PC-9 (cell line): Measurements from ENCODE around the gene HHIPL1. TPM values are rescaled to one million over a fixed set of nuclear protein-coding genes. Genes with fewer than 3 reads are reported as not detected.

Experiments
- BruUV-seq: library from RNA; stranded (reverse); fragments of 400-500 nt; replicated peaks from 2 replicates; lab custom pipeline; 2021; lab: Mats Ljungman, UMichigan
- CTCF ChIA-PET: fragments of 300-600 bp; sonication (Branson Sonifier 250); formaldehyde crosslinking; loops from one replicate; lab custom pipeline; 2022; ENCODE audit warnings: antibody characterized with exemption; lab: Charles Lee
- POLR2A ChIA-PET: fragments of 300-600 bp; sonication (Branson Sonifier 250); formaldehyde crosslinking; loops from one replicate; lab custom pipeline; 2022; ENCODE audit warnings: antibody characterized with exemption; ENCODE audit not compliant: unreplicated experiment; lab: Charles Lee
- DNase-seq, 2 experiments: peaks; one replicate each; pipeline versions ENCODE4 v3.0.0 to v3.0.0-alpha.2; 2015 to 2022; ENCODE audit warnings: mixed read lengths in 1 of 2
- H2AFZ ChIP-seq: fragments of 200-600 bp; sonication (generic); 2 replicates; pipeline ENCODE4 v1.8.1; 2017; ENCODE audit warnings: antibody characterized with exemption
- H3F3A ChIP-seq: fragments of 200-600 bp; sonication (generic); 2 replicates; pipeline ENCODE4 v1.8.1; 2017; ENCODE audit warnings: antibody characterized with exemption, mild to moderate bottlenecking, low read depth; ENCODE audit not compliant: insufficient read depth
- H3K27ac ChIP-seq: fragments of 200-600 bp; sonication (generic); 2 replicates; pipeline ENCODE4 v1.6.1; 2016; ENCODE audit warnings: mixed run types
- H3K27me3 ChIP-seq: fragments of 200-600 bp; sonication (generic); 2 replicates; pipeline ENCODE4 v1.6.1; 2016; ENCODE audit warnings: low read depth, mixed run types; ENCODE audit not compliant: insufficient read depth
- H3K36me3 ChIP-seq: fragments of 200-600 bp; sonication (generic); 2 replicates; pipeline ENCODE4 v1.6.1; 2016; ENCODE audit warnings: low read depth, mixed run types
- H3K4me1 ChIP-seq: fragments of 200-600 bp; sonication (generic); replicated peaks from 2 replicates; pipeline ENCODE4 v1.6.1; 2016; ENCODE audit warnings: mixed run types; ENCODE audit not compliant: insufficient read depth
- H3K4me2 ChIP-seq: fragments of 200-600 bp; sonication (generic); 2 replicates; pipeline ENCODE4 v1.6.1; 2017; ENCODE audit warnings: mixed run types
- H3K4me3 ChIP-seq: fragments of 200-600 bp; sonication (generic); 2 replicates; pipeline ENCODE4 v1.6.1; 2016; ENCODE audit warnings: mixed run types
- H3K79me2 ChIP-seq: fragments of 200-600 bp; sonication (generic); 2 replicates; pipeline ENCODE4 v1.6.1; 2017; ENCODE audit warnings: low read depth, mixed run types
- H3K9me2 ChIP-seq: fragments of 200-600 bp; sonication (generic); 2 replicates; pipeline ENCODE4 v1.8.1; 2017; ENCODE audit warnings: mild to moderate bottlenecking; ENCODE audit not compliant: insufficient read depth
- H3K9me3 ChIP-seq: fragments of 200-600 bp; sonication (generic); 2 replicates; pipeline ENCODE4 v1.8.1; 2016; ENCODE audit warnings: low read depth; ENCODE audit not compliant: insufficient read depth
- H4K20me1 ChIP-seq: fragments of 200-600 bp; sonication (generic); 2 replicates; pipeline ENCODE4 v1.8.1; 2017; ENCODE audit not compliant: insufficient read depth
- CTCF ChIP-seq: fragments of 200-600 bp; sonication (generic); conservative IDR thresholded peaks from 2 replicates; pipeline ENCODE4 v1.6.1; 2017; ENCODE audit warnings: mixed run types, antibody characterized with exemption, mild to moderate bottlenecking, moderate library complexity
- EZH2 ChIP-seq: fragments of 200-600 bp; sonication (generic); IDR thresholded peaks from 2 replicates; pipeline ENCODE4 v1.8.0; 2017; ENCODE audit warnings: antibody characterized with exemption, low read depth
- intact Hi-C: fragments of 100-400 bp; cut with micrococcal nuclease; formaldehyde crosslinking; loops from one replicate; pipeline ENCODE4 v1.10.0; 2022; ENCODE audit not compliant: unreplicated experiment
- total RNA-seq: library from RNA; stranded (reverse); gene quantifications from 2 replicates; pipeline ENCODE4 v1.2.3, GENCODE V29; 2021

HHIPL1 gene
- total RNA-seq, 1 experiment from 2014 or later, result 0.28 TPM

GRCh38 chr14:99674064-99674650 is 29.2 kb downstream of the HHIPL1 start:
- H3K27ac ChIP-seq, result no peak overlapping the region
- ChIA-PET CTCF (no interaction called here), POLR2A (no interaction called here)
- TF ChIP-seq CTCF, result no peak
- no peak for TF ChIP-seq EZH2
- H3K9me2 ChIP-seq, result no peaks in the 10 kb centered on the region
- no TSS peak for BruUV-seq
- no peaks in the 10 kb centered on the region for H4K20me1 ChIP-seq
- intact Hi-C loops, result no loop called here
- H3K4me2 ChIP-seq, result no peak overlapping the region
- no peaks in the 10 kb centered on the region for H3K36me3 ChIP-seq
- H3K4me1 ChIP-seq, result no peaks in the 10 kb centered on the region
- no peaks in the 10 kb centered on the region for H3K79me2 ChIP-seq
- H3K4me3 ChIP-seq, result no peak overlapping the region
- H2AFZ ChIP-seq, result no peak overlapping the region
- no peaks in the 10 kb centered on the region for H3K27me3 ChIP-seq
- H3K9me3 ChIP-seq, result no peaks in the 10 kb centered on the region
- no peaks in the 10 kb centered on the region for H3F3A ChIP-seq
- DNase-seq, result no peak

- TF ChIP-seq EZH2 (no peak), CTCF (no peak)
- no peak overlapping the region for H3K27ac ChIP-seq
- POLR2A ChIA-PET, result no interaction called here
Measured at GRCh38 chr14:99674776-99675381, 29.9 kb downstream of the HHIPL1 start.

GRCh38 chr14:99675382-99675835 is 30.5 kb downstream of the HHIPL1 start:
- DNase-seq, result no peak
- Histone ChIP-seq H2AFZ (no peak overlapping the region), H3K4me2 (no peak overlapping the region), H3K9me2 (no peaks in the 10 kb centered on the region), H3K79me2 (no peaks in the 10 kb centered on the region), H3K27ac (no peak overlapping the region), H3K9me3 (no peaks in the 10 kb centered on the region), H3K36me3 (no peaks in the 10 kb centered on the region), H3K4me3 (no peak overlapping the region), H3F3A (no peaks in the 10 kb centered on the region), H4K20me1 (no peaks in the 10 kb centered on the region), H3K27me3 (no peaks in the 10 kb centered on the region), H3K4me1 (no peaks in the 10 kb centered on the region)
- intact Hi-C loops, result no loop called here
- ChIA-PET CTCF (no interaction called here), POLR2A (no interaction called here)
- TF ChIP-seq CTCF (no peak), EZH2 (no peak)
- BruUV-seq, result no TSS peak

More at GRCh38 chr14:99674776-99675381, 29.9 kb downstream of the HHIPL1 start:
- H3K79me2 ChIP-seq, result no peaks in the 10 kb centered on the region
- H3K4me1 ChIP-seq, result no peaks in the 10 kb centered on the region
- CTCF ChIA-PET, result no interaction called here
- intact Hi-C loops, result no loop called here
- no peak overlapping the region for H2AFZ ChIP-seq
- no peaks in the 10 kb centered on the region for H3K9me3 ChIP-seq
- H3K9me2 ChIP-seq, result no peaks in the 10 kb centered on the region
- H3K36me3 ChIP-seq, result no peaks in the 10 kb centered on the region
- H4K20me1 ChIP-seq, result no peaks in the 10 kb centered on the region
- H3K27me3 ChIP-seq, result no peaks in the 10 kb centered on the region
- H3K4me2 ChIP-seq, result no peak overlapping the region
- no TSS peak for BruUV-seq
- no peak overlapping the region for H3K4me3 ChIP-seq
- no peaks in the 10 kb centered on the region for H3F3A ChIP-seq
- DNase-seq, result no peak
